Karpas-422 (cell line): ENCODE data around the gene CLEC10A. TPM values are rescaled to one million over a fixed set of nuclear protein-coding genes. Genes with fewer than 3 reads are reported as not detected.
"Not testable (repeated sequence)": the region's sequence is repeated elsewhere in the genome, so short reads cannot be mapped to it uniquely, and the experiment has no call there.

Experiments
- DNase-seq: peaks from one replicate; pipeline ENCODE4 v3.0.0-alpha.2; 2015
- H2AFZ ChIP-seq: fragments of 200-600 bp; sonication (generic); 2 replicates; pipeline ENCODE4 v1.6.1; 2014; ENCODE audit warnings: antibody characterized with exemption, low read length, mixed read lengths
- H3K27ac ChIP-seq: fragments of 200-600 bp; sonication (generic); 2 replicates; pipeline ENCODE4 v1.5.1; 2014; ENCODE audit warnings: mild to moderate bottlenecking, low read length, moderate library complexity
- H3K27me3 ChIP-seq: fragments of 200-600 bp; sonication (generic); 2 replicates; pipeline ENCODE4 v1.6.1; 2014; ENCODE audit warnings: low read length, mixed read lengths
- H3K36me3 ChIP-seq: fragments of 200-600 bp; sonication (generic); 2 replicates; pipeline ENCODE4 v1.6.1; 2014; ENCODE audit warnings: low read length, mixed read lengths; ENCODE audit not compliant: insufficient read depth
- H3K4me1 ChIP-seq: fragments of 200-600 bp; sonication (generic); 2 replicates; pipeline ENCODE4 v1.6.1; 2014; ENCODE audit warnings: mild to moderate bottlenecking, low read length, mixed read lengths
- H3K4me2 ChIP-seq: fragments of 200-600 bp; sonication (generic); 2 replicates; pipeline ENCODE4 v1.6.1; 2014; ENCODE audit warnings: low read length, low read depth, mild to moderate bottlenecking; ENCODE audit not compliant: poor library complexity, severe bottlenecking
- H3K4me3 ChIP-seq: fragments of 200-600 bp; sonication (generic); 2 replicates; pipeline ENCODE4 v1.5.1; 2014; ENCODE audit warnings: mild to moderate bottlenecking, antibody characterized with exemption, low read length, mixed read lengths
- H3K79me2 ChIP-seq: fragments of 200-600 bp; sonication (generic); 2 replicates; pipeline ENCODE4 v1.6.1; 2014; ENCODE audit warnings: mild to moderate bottlenecking, low read length, mixed read lengths
- H3K9ac ChIP-seq: fragments of 200-600 bp; sonication (generic); 2 replicates; pipeline ENCODE4 v1.6.0; 2014; ENCODE audit warnings: low read length
- H3K9me2 ChIP-seq: fragments of 200-600 bp; sonication (generic), shearing (Covaris generic); replicated peaks from 2 replicates; pipeline ENCODE4 v1.6.0; 2014; ENCODE audit warnings: mild to moderate bottlenecking, low read length, moderate library complexity; ENCODE audit not compliant: insufficient read depth
- H3K9me3 ChIP-seq: fragments of 300-700, 200-600 bp; sonication (generic); 2 replicates; pipeline ENCODE4 v1.6.1; 2014; ENCODE audit warnings: low read length, mixed read lengths
- H4K20me1 ChIP-seq: fragments of 200-600 bp; sonication (generic); 2 replicates; pipeline ENCODE4 v1.6.1; 2014; ENCODE audit warnings: mild to moderate bottlenecking, antibody characterized with exemption, low read length, low read depth; ENCODE audit not compliant: insufficient read depth
- total RNA-seq: library from RNA; depleted of rRNA; stranded (reverse); fragments of >200 nt; shearing (Covaris generic); gene quantifications from 2 replicates; pipeline ENCODE4 v1.2.3, GENCODE V29; 2014; ENCODE audit warnings: low replicate concordance

The CLEC10A gene
- total RNA-seq, 1 experiment from 2014 or later: not detected

GRCh38 chr17:7120635-7121034, 40.6 kb upstream of the CLEC10A start:
- not testable (repeated sequence) for H3K4me2 ChIP-seq, H3K9me3 ChIP-seq, H3K27ac ChIP-seq, DNase-seq, H3K9ac ChIP-seq, H2AFZ ChIP-seq, H3K79me2 ChIP-seq, H3K36me3 ChIP-seq, H3K9me2 ChIP-seq, H3K4me3 ChIP-seq, H3K4me1 ChIP-seq, H4K20me1 ChIP-seq, H3K27me3 ChIP-seq

DNA sequence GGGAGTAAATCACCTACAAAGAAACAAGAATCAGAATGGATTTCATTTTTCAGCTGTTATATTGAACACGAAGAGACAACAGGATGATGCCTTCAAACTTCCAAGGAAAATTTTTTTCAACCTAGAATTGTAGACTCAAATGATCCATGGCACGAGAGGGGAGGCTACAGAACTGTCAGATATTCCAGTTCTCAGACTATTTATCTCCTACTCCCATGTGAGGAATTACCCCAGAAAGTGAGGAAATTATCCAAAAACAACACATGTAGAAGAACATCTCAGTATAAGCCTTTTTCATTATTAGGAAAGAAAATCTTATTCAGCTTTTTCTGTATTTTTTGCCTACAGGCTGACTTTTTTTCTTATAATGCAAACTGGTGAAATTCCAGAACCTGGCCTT, 40.1 kb upstream of the CLEC10A start:
- H3K9me3 ChIP-seq: no peaks in the 10 kb centered on the region
- no peak overlapping the region for H3K4me3 ChIP-seq
- no peak overlapping the region for H3K9ac ChIP-seq
- H3K36me3 ChIP-seq: no peaks in the 10 kb centered on the region
- no peak overlapping the region for H2AFZ ChIP-seq
- no peak for DNase-seq
- no peak overlapping the region for H3K27ac ChIP-seq
- no peaks in the 10 kb centered on the region for H3K4me1 ChIP-seq
- H3K9me2 ChIP-seq: no peaks in the 10 kb centered on the region
- H3K79me2 ChIP-seq: no peaks in the 10 kb centered on the region
- no peaks in the 10 kb centered on the region for H3K27me3 ChIP-seq
- no peak overlapping the region for H3K4me2 ChIP-seq
- no peaks in the 10 kb centered on the region for H4K20me1 ChIP-seq

DNA sequence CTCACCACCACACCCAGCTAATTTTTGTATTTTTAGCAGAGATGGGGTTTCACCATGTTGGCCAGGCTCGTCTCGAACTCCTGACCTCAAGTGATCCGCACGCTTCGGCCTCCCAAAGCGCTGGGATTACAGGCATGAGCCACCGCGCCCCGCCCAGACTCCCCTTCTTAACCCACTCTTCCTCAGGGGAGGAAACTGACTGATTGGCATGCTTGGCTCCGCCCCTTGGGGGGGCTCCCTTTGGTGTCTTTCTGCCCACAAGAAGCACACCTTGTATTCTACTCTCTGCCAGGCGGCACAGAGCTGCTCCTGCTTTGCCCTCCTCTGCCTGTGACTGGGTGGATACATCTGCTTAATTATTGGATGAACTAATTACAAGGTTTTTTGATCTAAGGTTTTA, 39.3 kb upstream of the CLEC10A start:
- no peak overlapping the region for H3K4me2 ChIP-seq
- no peaks in the 10 kb centered on the region for H4K20me1 ChIP-seq
- H3K9me2 ChIP-seq: no peaks in the 10 kb centered on the region
- no peaks in the 10 kb centered on the region for H3K9me3 ChIP-seq
- no peaks in the 10 kb centered on the region for H3K27me3 ChIP-seq
- H3K36me3 ChIP-seq: no peaks in the 10 kb centered on the region
- no peak for DNase-seq
- no peak overlapping the region for H2AFZ ChIP-seq
- H3K9ac ChIP-seq: no peak overlapping the region
- no peaks in the 10 kb centered on the region for H3K4me1 ChIP-seq
- no peak overlapping the region for H3K27ac ChIP-seq
- H3K79me2 ChIP-seq: no peaks in the 10 kb centered on the region
- H3K4me3 ChIP-seq: no peak overlapping the region

GRCh38 chr17:7114875-7115614, 35.0 kb upstream of the CLEC10A start:
- H3K9ac ChIP-seq: no peak overlapping the region

DNA sequence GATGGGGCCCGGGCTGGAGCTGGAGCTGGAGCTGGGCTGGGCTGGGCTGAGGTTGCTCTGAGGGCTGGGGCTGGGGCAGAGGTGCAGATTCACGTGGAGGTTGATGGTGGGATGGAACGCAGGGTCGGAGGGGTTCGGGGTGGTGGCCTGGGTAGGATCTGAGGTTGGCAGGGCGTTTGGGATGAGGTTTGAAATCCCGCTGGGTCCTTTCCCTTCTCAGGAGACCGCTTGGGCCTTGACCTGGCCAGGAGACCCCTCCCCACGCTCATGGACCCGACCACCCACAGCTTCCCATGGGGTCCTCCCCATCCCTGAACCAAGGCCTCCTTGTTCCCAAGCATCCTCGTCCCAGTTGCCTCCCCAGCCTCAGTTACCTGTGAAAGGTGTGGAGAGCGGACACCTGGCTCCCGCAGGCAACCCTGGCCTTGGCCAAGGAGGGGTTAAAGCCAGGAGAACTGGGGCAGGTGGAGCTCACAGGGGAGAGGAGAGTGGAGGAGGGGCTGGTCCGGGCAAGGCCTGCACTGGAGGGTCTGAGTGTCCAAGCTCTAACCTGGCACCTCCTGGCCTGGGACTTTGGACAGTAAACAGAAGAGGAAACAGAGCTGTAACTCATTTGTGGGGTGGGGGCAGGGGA, 34.3 kb upstream of the CLEC10A start, which contains the start of gene ASGR2:
Gene ASGR2, minus strand, starts transcription at position 582 of the 634 bp plus-strand sequence. CDS start 582 bp downstream, outside the sequence.
- Histone ChIP-seq H3K4me2 (no peak within 1 kb of the TSS), H3K9me3 (no peaks in the 10 kb centered on the region), H3K9me2 (no peaks in the 10 kb centered on the region), H3K27ac (no peak within 1 kb of the TSS), H3K79me2 (no peaks in the 10 kb centered on the region), H3K36me3 (no peaks in the 10 kb centered on the region), H2AFZ (no peak within 1 kb of the TSS), H3K4me3 (no peak within 1 kb of the TSS), H3K4me1 (no peaks in the 10 kb centered on the region), H3K27me3 (no peaks in the 10 kb centered on the region), H4K20me1 (no peaks in the 10 kb centered on the region), H3K9ac (no peak within 1 kb of the TSS)
- no peak for DNase-seq

More at GRCh38 chr17:7114875-7115614, 35.0 kb upstream of the CLEC10A start:
- no peaks in the 10 kb centered on the region for H3K9me3 ChIP-seq
- H3K4me3 ChIP-seq: no peak overlapping the region
- no peak for DNase-seq
- H3K4me2 ChIP-seq: no peak overlapping the region
- H3K9me2 ChIP-seq: no peaks in the 10 kb centered on the region
- H3K27me3 ChIP-seq: no peaks in the 10 kb centered on the region
- no peaks in the 10 kb centered on the region for H3K4me1 ChIP-seq
- H3K79me2 ChIP-seq: no peaks in the 10 kb centered on the region
- H2AFZ ChIP-seq: no peak overlapping the region
- H4K20me1 ChIP-seq: no peaks in the 10 kb centered on the region
- no peak overlapping the region for H3K27ac ChIP-seq
- H3K36me3 ChIP-seq: no peaks in the 10 kb centered on the region

- Histone ChIP-seq H3K9ac (no peak overlapping the region), H3K4me1 (no peaks in the 10 kb centered on the region), H3K4me2 (no peak overlapping the region), H4K20me1 (no peaks in the 10 kb centered on the region), H2AFZ (no peak overlapping the region), H3K27ac (no peak overlapping the region), H3K27me3 (no peaks in the 10 kb centered on the region), H3K36me3 (no peaks in the 10 kb centered on the region), H3K9me3 (no peaks in the 10 kb centered on the region), H3K9me2 (no peaks in the 10 kb centered on the region), H3K79me2 (no peaks in the 10 kb centered on the region), H3K4me3 (no peak overlapping the region)
- DNase-seq: no peak
Measured at GRCh38 chr17:7113273-7114071, 33.4 kb upstream of the CLEC10A start.

- Histone ChIP-seq H2AFZ (no peak overlapping the region), H3K4me3 (no peak overlapping the region), H3K79me2 (no peaks in the 10 kb centered on the region), H3K27me3 (no peaks in the 10 kb centered on the region), H3K36me3 (no peaks in the 10 kb centered on the region), H3K4me1 (no peaks in the 10 kb centered on the region), H3K9me3 (no peaks in the 10 kb centered on the region), H4K20me1 (no peaks in the 10 kb centered on the region), H3K4me2 (no peak overlapping the region), H3K9me2 (no peaks in the 10 kb centered on the region), H3K27ac (no peak overlapping the region), H3K9ac (no peak overlapping the region)
- DNase-seq: no peak
Measured at GRCh38 chr17:7112510-7113108, 32.6 kb upstream of the CLEC10A start.
